Measurements from ENCODE around the gene SYNE2. TPM values are rescaled to one million over a fixed set of nuclear protein-coding genes. Genes with fewer than 3 reads are reported as not detected.

The SYNE2 gene
- total RNA-seq, 1 donor from 2014 or later, result 121 TPM

- DNase-seq (no peak), ATAC-seq (no peak)
- H3K36me3 ChIP-seq, result peaks cover 43% of the 10 kb centered on the region
- no peaks in the 10 kb centered on the region for H3K4me1 ChIP-seq
- TF ChIP-seq, protein P1, sequence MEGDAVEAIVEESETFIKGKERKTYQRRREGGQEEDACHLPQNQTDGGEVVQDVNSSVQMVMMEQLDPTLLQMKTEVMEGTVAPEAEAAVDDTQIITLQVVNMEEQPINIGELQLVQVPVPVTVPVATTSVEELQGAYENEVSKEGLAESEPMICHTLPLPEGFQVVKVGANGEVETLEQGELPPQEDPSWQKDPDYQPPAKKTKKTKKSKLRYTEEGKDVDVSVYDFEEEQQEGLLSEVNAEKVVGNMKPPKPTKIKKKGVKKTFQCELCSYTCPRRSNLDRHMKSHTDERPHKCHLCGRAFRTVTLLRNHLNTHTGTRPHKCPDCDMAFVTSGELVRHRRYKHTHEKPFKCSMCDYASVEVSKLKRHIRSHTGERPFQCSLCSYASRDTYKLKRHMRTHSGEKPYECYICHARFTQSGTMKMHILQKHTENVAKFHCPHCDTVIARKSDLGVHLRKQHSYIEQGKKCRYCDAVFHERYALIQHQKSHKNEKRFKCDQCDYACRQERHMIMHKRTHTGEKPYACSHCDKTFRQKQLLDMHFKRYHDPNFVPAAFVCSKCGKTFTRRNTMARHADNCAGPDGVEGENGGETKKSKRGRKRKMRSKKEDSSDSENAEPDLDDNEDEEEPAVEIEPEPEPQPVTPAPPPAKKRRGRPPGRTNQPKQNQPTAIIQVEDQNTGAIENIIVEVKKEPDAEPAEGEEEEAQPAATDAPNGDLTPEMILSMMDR (IDR thresholded peaks at IDR 0.05), result no peak
- intact Hi-C loops (cut with DNase I), result no loop called here
- no peaks in the 10 kb centered on the region for H3K27me3 ChIP-seq
- no peak overlapping the region for H3K27ac ChIP-seq
- H3K4me3 ChIP-seq, result no peak overlapping the region
- H3K9me3 ChIP-seq, result no peaks in the 10 kb centered on the region
These were observed 376.7 kb downstream of the SYNE2 start for GRCh38 chr14:64229489-64229888.

DNA sequence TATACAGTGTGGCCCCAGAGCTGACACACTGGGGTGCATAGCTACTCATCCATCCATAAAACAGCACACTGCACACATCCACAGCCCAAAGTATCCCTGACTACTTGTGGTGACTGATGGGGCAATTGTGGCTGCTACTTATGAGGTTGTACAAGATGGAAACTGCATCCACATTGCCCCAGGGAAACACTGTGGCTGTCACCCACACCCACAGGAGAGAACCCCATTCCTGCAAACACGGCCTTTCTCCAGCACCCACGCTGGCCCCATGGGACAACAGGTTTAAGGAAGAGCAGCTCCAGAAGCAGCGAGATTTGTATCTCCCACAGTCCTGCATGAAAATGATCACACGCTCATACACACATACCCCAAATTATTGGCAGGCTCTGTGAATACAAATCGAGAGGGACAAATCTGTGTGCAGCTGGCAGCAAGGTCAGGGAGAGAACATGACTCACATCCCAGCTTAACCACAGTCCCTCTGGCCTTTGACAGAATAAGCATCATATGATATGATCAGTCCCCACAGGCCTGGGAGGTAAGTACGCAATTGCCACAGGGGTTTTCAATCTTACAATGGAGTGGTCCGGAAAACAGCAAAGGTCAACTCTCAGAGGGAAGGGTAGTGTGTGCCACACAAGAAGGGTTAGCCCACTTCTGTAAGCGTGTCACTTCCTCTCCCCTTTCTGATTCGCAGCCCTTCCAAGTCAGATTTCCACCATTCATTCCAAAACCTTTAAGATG is 379.5 kb downstream of the SYNE2 start:
- TF ChIP-seq, protein P1 (IDR thresholded peaks at IDR 0.05), result no peak
- no peak overlapping the region for H3K27ac ChIP-seq

GRCh38 chr14:64232944-64233343 is 380.1 kb downstream of the SYNE2 start:
- H3K4me3 ChIP-seq, result no peak overlapping the region
- no peaks in the 10 kb centered on the region for H3K9me3 ChIP-seq
- TF ChIP-seq, protein P1 (IDR thresholded peaks at IDR 0.05), result no peak
- H3K36me3 ChIP-seq, result peaks cover 13% of the 10 kb centered on the region
- no peaks in the 10 kb centered on the region for H3K27me3 ChIP-seq
- no peak overlapping the region for H3K27ac ChIP-seq
- intact Hi-C loops (cut with DNase I), result no loop called here
- no peaks in the 10 kb centered on the region for H3K4me1 ChIP-seq
- ATAC-seq (no peak), DNase-seq (no peak)

More for the DNA sequence above, 379.5 kb downstream of the SYNE2 start:
- H3K4me3 ChIP-seq, result no peak overlapping the region
- no peaks in the 10 kb centered on the region for H3K27me3 ChIP-seq
- peaks cover 20% of the 10 kb centered on the region for H3K36me3 ChIP-seq
- no peaks in the 10 kb centered on the region for H3K9me3 ChIP-seq
- no peaks in the 10 kb centered on the region for H3K4me1 ChIP-seq
- intact Hi-C loops (cut with DNase I), result no loop called here
- ATAC-seq, result peak; percentile 29
- no peak for DNase-seq

DNA sequence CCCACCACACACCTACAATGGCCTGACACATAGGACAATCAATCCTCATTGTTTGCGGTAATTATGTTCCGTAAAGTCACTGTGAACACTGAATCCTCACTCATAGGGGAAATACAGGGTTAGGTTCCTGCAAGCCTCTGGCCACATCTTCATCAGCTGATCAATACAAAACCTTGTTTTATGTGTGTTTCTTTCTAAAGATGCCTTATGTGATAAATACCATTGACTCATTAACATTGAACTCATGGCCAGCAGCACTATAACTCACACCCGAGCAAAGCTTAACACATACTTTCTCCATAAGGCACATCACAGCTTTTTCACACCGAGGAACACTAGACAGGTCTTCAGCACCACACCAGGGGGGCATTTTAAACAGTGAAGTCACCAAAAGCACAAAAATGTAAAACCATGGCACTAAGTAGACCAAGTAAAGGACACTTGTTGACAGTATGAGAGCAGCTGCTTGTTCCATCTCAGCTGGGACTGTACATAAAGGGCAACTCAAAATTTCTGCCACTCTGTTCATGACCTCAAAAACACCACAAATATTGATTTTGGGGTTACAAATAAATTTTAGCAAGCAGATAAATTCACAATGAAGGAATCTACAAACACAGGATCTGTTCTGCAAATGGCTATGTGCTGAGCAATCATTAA is 380.9 kb downstream of the SYNE2 start:
- DNase-seq (no peak), ATAC-seq (no peak)
- H3K27me3 ChIP-seq, result no peaks in the 10 kb centered on the region
- H3K27ac ChIP-seq, result no peak overlapping the region
- H3K36me3 ChIP-seq, result peaks cover 6% of the 10 kb centered on the region
- H3K4me1 ChIP-seq, result no peaks in the 10 kb centered on the region
- no peak overlapping the region for H3K4me3 ChIP-seq
- intact Hi-C loops (cut with DNase I), result no loop called here
- TF ChIP-seq, protein P1 (IDR thresholded peaks at IDR 0.05), result no peak
- H3K9me3 ChIP-seq, result no peaks in the 10 kb centered on the region

DNA sequence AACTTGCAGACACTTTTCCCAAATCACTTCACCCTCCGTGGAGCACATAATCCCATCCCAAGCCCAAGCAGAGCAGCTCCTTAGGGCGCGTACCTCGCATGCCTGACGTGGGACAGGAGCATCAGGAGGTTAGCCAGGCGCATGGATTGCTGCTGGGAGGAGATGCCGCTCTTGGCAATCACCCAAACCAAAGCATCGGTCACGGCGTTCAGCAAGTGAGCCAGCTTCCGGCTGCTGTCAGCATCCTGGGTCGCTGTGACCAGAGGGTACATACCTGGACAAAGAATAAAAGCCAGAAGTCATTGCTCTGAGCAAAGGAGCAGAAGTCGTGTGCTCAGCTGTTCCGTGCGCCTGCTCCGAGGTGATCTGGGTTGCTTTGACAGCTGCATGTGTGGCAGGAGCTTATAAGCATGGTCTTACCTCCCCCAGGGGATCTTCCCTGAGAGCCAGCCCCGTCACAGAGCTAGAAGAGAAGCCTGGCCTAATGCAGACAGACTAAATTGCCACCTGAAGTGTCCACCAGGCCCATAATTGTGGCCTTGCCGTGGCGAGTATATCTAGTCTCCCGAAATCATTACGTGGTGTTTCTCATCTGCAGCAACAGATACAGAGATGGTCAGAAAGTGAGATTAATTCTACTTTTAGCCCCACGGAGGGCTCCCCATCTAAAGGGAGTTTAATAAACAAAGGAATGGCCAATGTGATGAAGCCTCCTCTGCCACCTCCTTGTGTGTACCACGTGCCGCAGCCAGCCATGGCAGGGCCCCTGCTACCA is 382.3 kb downstream of the SYNE2 start:
- intact Hi-C loops (cut with DNase I), result no loop called here
- no peaks in the 10 kb centered on the region for H3K36me3 ChIP-seq
- ATAC-seq, result no peak
- no peaks in the 10 kb centered on the region for H3K27me3 ChIP-seq
- TF ChIP-seq, protein P1 (IDR thresholded peaks at IDR 0.05), result no peak
- DNase-seq, result no peak
- H3K27ac ChIP-seq, result no peak overlapping the region
- no peak overlapping the region for H3K4me3 ChIP-seq
- no peaks in the 10 kb centered on the region for H3K9me3 ChIP-seq
- H3K4me1 ChIP-seq, result no peaks in the 10 kb centered on the region

All from upper lobe of right lung (tissue), 1 donor.